ENCODE data around the gene ARHGEF28. TPM values are rescaled to one million over a fixed set of nuclear protein-coding genes. Genes with fewer than 3 reads are reported as not detected.

ARHGEF28 gene
- polyA plus RNA-seq, 1 donor from 2014 or later, result not detected

- peak overlapping the region; percentile 22 for H3K4me2 ChIP-seq (ENCODE audit: low read length)
- H3K79me2 ChIP-seq (replicated peaks; ENCODE audit: insufficient read depth, low read length), result no peaks in the 10 kb centered on the region
- no peaks in the 10 kb centered on the region for H3K9me2 ChIP-seq (ENCODE audit: insufficient read depth, low read length)
- H3K27ac ChIP-seq (ENCODE audit: low read length), result no peak overlapping the region
- no peak overlapping the region for H3K4me3 ChIP-seq (ENCODE audit: low read length)
- no peaks in the 10 kb centered on the region for H3F3A ChIP-seq (ENCODE audit: insufficient read depth, low read length, poor library complexity, severe bottlenecking)
- no peaks in the 10 kb centered on the region for H4K20me1 ChIP-seq (ENCODE audit: insufficient read depth)
- H2AFZ ChIP-seq (ENCODE audit: low read depth, low read length), result no peak overlapping the region
- H3K27me3 ChIP-seq (ENCODE audit: insufficient read depth, low read depth, low read length), result no peaks in the 10 kb centered on the region
- H3K9me3 ChIP-seq (ENCODE audit: low read length), result no peaks in the 10 kb centered on the region
- no peak for TF ChIP-seq TAF1 (IDR thresholded peaks at IDR 0.05; ENCODE audit: low read depth)
- no peak for TF ChIP-seq SMC3 (conservative IDR thresholded peaks at IDR 0.05; ENCODE audit: poor library complexity)
- TF ChIP-seq EP300 (conservative IDR thresholded peaks at IDR 0.05; ENCODE audit: poor library complexity, severe bottlenecking), result no peak
- TF ChIP-seq EZH2 (IDR thresholded peaks at IDR 0.05; ENCODE audit: borderline replicate concordance, insufficient read depth, low read length, poor library complexity, severe bottlenecking), result no peak
- TF ChIP-seq POLR2AphosphoS5 (IDR thresholded peaks at IDR 0.05), result no peak
- no peaks in the 10 kb centered on the region for H3K36me3 ChIP-seq (ENCODE audit: insufficient read depth, low read length)
- no peak overlapping the region for H3K9ac ChIP-seq (ENCODE audit: low read length)
These were observed 324.5 kb downstream of the ARHGEF28 start for GRCh38 chr5:73950441-73950873.

DNA sequence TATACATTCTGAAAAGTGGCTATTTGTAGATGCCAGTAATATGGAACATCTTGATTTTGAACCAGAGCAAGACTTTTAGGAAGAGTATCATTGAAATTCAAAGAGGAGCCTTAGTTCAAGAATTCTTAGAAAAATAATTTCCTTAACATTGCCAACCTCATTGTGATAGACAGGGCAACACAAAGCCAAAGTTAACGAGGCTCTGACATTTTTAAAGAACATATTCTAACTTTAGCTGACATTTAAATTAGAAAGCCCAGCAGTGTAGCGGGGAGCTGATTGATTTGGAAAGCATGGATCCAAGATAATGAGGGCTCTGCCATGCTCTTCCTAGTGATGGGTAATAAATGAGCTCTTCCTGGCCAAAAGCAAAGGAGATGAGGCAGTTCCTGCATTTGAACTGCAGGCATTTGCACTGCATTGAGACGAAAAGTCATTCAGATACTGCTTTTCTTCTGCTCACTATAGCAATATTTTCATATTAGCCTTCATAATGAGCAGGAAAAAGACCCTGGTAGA lies 325.0 kb downstream of the ARHGEF28 start:
- no peaks in the 10 kb centered on the region for H3K36me3 ChIP-seq (ENCODE audit: insufficient read depth, low read length)
- no peak overlapping the region for H3K9ac ChIP-seq (ENCODE audit: low read length)
- H3K4me2 ChIP-seq (ENCODE audit: low read length), result peak overlapping the region; percentile 22
- no peak overlapping the region for H3K4me3 ChIP-seq (ENCODE audit: low read length)
- H4K20me1 ChIP-seq (ENCODE audit: insufficient read depth), result no peaks in the 10 kb centered on the region
- H3F3A ChIP-seq (ENCODE audit: insufficient read depth, low read length, poor library complexity, severe bottlenecking), result no peaks in the 10 kb centered on the region
- no peaks in the 10 kb centered on the region for H3K79me2 ChIP-seq (replicated peaks; ENCODE audit: insufficient read depth, low read length)
- no peak overlapping the region for H3K27ac ChIP-seq (ENCODE audit: low read length)
- H3K9me2 ChIP-seq (ENCODE audit: insufficient read depth, low read length), result no peaks in the 10 kb centered on the region
- H2AFZ ChIP-seq (ENCODE audit: low read depth, low read length), result no peak overlapping the region
- no peak for TF ChIP-seq EP300 (conservative IDR thresholded peaks at IDR 0.05; ENCODE audit: poor library complexity, severe bottlenecking)
- no peaks in the 10 kb centered on the region for H3K27me3 ChIP-seq (ENCODE audit: insufficient read depth, low read depth, low read length)
- H3K9me3 ChIP-seq (ENCODE audit: low read length), result no peaks in the 10 kb centered on the region

- Histone ChIP-seq H3K4me3 (ENCODE audit: low read length) (no peak overlapping the region), H3K79me2 (replicated peaks; ENCODE audit: insufficient read depth, low read length) (no peaks in the 10 kb centered on the region), H3K27ac (ENCODE audit: low read length) (no peak overlapping the region), H3F3A (ENCODE audit: insufficient read depth, low read length, poor library complexity, severe bottlenecking) (no peaks in the 10 kb centered on the region), H3K36me3 (ENCODE audit: insufficient read depth, low read length) (no peaks in the 10 kb centered on the region), H3K9me3 (ENCODE audit: low read length) (no peaks in the 10 kb centered on the region), H3K27me3 (ENCODE audit: insufficient read depth, low read depth, low read length) (no peaks in the 10 kb centered on the region), H3K9ac (ENCODE audit: low read length) (no peak overlapping the region), H3K4me2 (ENCODE audit: low read length) (no peak overlapping the region), H3K9me2 (ENCODE audit: insufficient read depth, low read length) (no peaks in the 10 kb centered on the region), H2AFZ (ENCODE audit: low read depth, low read length) (no peak overlapping the region), H4K20me1 (ENCODE audit: insufficient read depth) (no peaks in the 10 kb centered on the region)
- TF ChIP-seq POLR2AphosphoS5 (IDR thresholded peaks at IDR 0.05), result no peak
These were observed 326.9 kb downstream of the ARHGEF28 start for GRCh38 chr5:73952872-73953271.

- TF ChIP-seq RAD21 (conservative IDR thresholded peaks at IDR 0.05), result no peak
- no peak for TF ChIP-seq EZH2 (IDR thresholded peaks at IDR 0.05; ENCODE audit: borderline replicate concordance, insufficient read depth, low read length, poor library complexity, severe bottlenecking)
- TF ChIP-seq MXI1 (conservative IDR thresholded peaks at IDR 0.05; ENCODE audit: poor library complexity, severe bottlenecking), result no peak
- no peak for TF ChIP-seq REST (IDR thresholded peaks at IDR 0.05; ENCODE audit: borderline replicate concordance)
- no peak for TF ChIP-seq SMC3 (conservative IDR thresholded peaks at IDR 0.05; ENCODE audit: poor library complexity)
- no peak overlapping the region for H3K9ac ChIP-seq (ENCODE audit: low read length)
- H3K27me3 ChIP-seq (ENCODE audit: insufficient read depth, low read depth, low read length), result no peaks in the 10 kb centered on the region
- H3K4me3 ChIP-seq (ENCODE audit: low read length), result no peak overlapping the region
- no peaks in the 10 kb centered on the region for H3F3A ChIP-seq (ENCODE audit: insufficient read depth, low read length, poor library complexity, severe bottlenecking)
- no peaks in the 10 kb centered on the region for H4K20me1 ChIP-seq (ENCODE audit: insufficient read depth)
- H3K36me3 ChIP-seq (ENCODE audit: insufficient read depth, low read length), result no peaks in the 10 kb centered on the region
- H2AFZ ChIP-seq (ENCODE audit: low read depth, low read length), result no peak overlapping the region
- no peak overlapping the region for H3K27ac ChIP-seq (ENCODE audit: low read length)
- no peaks in the 10 kb centered on the region for H3K79me2 ChIP-seq (replicated peaks; ENCODE audit: insufficient read depth, low read length)
- no peaks in the 10 kb centered on the region for H3K9me3 ChIP-seq (ENCODE audit: low read length)
- no peaks in the 10 kb centered on the region for H3K9me2 ChIP-seq (ENCODE audit: insufficient read depth, low read length)
- H3K4me2 ChIP-seq (ENCODE audit: low read length), result no peak overlapping the region
These were observed 328.4 kb downstream of the ARHGEF28 start for GRCh38 chr5:73954381-73954780.

Measured in neural cell (in vitro differentiated cells).